Panc1 (cell line): ENCODE measurements around the gene PTTG1IP2.

Source experiments
- SIN3A ChIP-seq: IDR thresholded peaks from 2 replicates; pipeline ENCODE4 v1.6.1; 2012; ENCODE audit warnings: low read depth, mild to moderate bottlenecking, low read length, moderate library complexity, borderline replicate concordance; ENCODE audit not compliant: insufficient read depth
- TF ChIP-seq, protein P1 (sequence below): fragments of 450-650 bp; IDR thresholded peaks from 2 replicates; pipeline ENCODE4 v1.5.1; 2017; ENCODE audit warnings: mild to moderate bottlenecking

DNA sequence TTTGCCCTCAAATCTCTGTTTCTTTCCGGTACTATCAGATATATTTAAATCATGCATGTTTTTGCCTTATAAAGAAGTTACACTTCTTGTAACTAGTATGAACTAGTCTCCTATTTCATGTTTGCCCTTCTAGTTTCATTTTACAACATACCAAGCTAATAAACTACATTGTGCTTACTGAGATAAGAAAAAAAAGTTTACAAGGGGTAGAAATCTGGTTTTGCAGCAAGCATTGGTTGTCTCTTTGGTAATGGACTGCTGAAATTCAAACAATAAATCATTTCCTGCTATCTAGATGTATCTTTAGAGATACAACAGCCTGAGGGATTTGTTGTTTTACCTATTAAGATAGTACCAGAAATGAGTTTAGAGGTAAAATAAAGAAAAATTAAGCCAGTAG is 18.8 kb downstream of the PTTG1IP2 start:
- TF ChIP-seq, protein P1, sequence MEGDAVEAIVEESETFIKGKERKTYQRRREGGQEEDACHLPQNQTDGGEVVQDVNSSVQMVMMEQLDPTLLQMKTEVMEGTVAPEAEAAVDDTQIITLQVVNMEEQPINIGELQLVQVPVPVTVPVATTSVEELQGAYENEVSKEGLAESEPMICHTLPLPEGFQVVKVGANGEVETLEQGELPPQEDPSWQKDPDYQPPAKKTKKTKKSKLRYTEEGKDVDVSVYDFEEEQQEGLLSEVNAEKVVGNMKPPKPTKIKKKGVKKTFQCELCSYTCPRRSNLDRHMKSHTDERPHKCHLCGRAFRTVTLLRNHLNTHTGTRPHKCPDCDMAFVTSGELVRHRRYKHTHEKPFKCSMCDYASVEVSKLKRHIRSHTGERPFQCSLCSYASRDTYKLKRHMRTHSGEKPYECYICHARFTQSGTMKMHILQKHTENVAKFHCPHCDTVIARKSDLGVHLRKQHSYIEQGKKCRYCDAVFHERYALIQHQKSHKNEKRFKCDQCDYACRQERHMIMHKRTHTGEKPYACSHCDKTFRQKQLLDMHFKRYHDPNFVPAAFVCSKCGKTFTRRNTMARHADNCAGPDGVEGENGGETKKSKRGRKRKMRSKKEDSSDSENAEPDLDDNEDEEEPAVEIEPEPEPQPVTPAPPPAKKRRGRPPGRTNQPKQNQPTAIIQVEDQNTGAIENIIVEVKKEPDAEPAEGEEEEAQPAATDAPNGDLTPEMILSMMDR: no peak
- TF ChIP-seq SIN3A: no peak
